K562 (cell line): ENCODE data around the gene SETD3. TPM values are rescaled to one million over a fixed set of nuclear protein-coding genes. Genes with fewer than 3 reads are reported as not detected.

Experiments used
- ATAC-seq: fragments of 200-7000 bp; cut with Tn5 transposase; 3 replicates; pipeline ENCODE4 v1.9.1; 2020; ENCODE audit warnings: moderate library complexity
- BruUV-seq: library from RNA; stranded (reverse); fragments of 400-500 nt; replicated peaks from 2 replicates; lab custom pipeline; 2021; lab: Mats Ljungman, UMichigan
- CTCF ChIA-PET: fragments of 300-600 bp; formaldehyde crosslinking; extraction: SDS; loops from one replicate; lab custom pipeline; 2021; ENCODE audit warnings: low intra/inter-chr PET ratio; lab: Yijun Ruan, JAX
- POLR2A ChIA-PET: fragments of 300-600, 350-650 bp; sonication (Branson Sonifier 250); formaldehyde crosslinking; extraction: SDS; loops from one replicate; lab custom pipeline; 2021; ENCODE audit warnings: antibody characterized with exemption, inconsistent platforms; lab: Yijun Ruan, JAX
- DNase-seq, 4 experiments: peaks; one replicate each; pipeline versions ENCODE4 v3.0.0 to v3.0.0-alpha.2; 2011 to 2018; ENCODE audit warnings: low spot score in 3 of 4, mixed read lengths in 3 of 4; ENCODE audit errors: extremely low read depth in 1 of 4
- FAIRE-seq: peaks from 2 replicates; lab custom pipeline; 2011; peaks lifted over from hg19 to GRCh38; lab: Jason Lieb, UNC
- H2AFZ ChIP-seq: 2 replicates; pipeline ENCODE4 v1.6.0; 2011; ENCODE audit warnings: low read depth, low read length, control low read depth, inconsistent platforms
- H3K27ac ChIP-seq: fragments of 200-600 bp; 3 replicates; pipeline ENCODE4 v1.8.0; 2011; ENCODE audit warnings: low read depth, mild to moderate bottlenecking, control low read depth, inconsistent platforms, low read length, moderate library complexity, mixed read lengths; ENCODE audit errors: extremely low read depth
- H3K27me3 ChIP-seq, 2 experiments: fragments of 300-600 bp in 1 of 2; 2 replicates in 1 of 2; 3 replicates in 1 of 2; pipeline versions ENCODE4 v1.6.0 to v1.8.0; 2011; ENCODE audit warnings: inconsistent platforms in 2 of 2, low read length in 2 of 2, mild to moderate bottlenecking in 1 of 2, mixed read lengths in 1 of 2, moderate library complexity in 1 of 2; ENCODE audit not compliant: control insufficient read depth in 2 of 2, insufficient read depth in 2 of 2
- H3K36me3 ChIP-seq: fragments of 300-600 bp; 3 replicates; pipeline ENCODE4 v1.8.0; 2011; ENCODE audit warnings: mild to moderate bottlenecking, low read length, inconsistent platforms; ENCODE audit not compliant: control insufficient read depth, insufficient read depth
- H3K4me1 ChIP-seq, 2 experiments: fragments of 200-600 bp in 1 of 2; replicated peaks in 1 of 2; 2 replicates in 1 of 2; 3 replicates in 1 of 2; pipeline versions ENCODE4 v1.5.1 to v1.8.0; 2011; ENCODE audit warnings: inconsistent platforms in 2 of 2, low read length in 2 of 2, mild to moderate bottlenecking in 1 of 2, mixed read lengths in 1 of 2, moderate library complexity in 1 of 2; ENCODE audit not compliant: control insufficient read depth in 2 of 2, insufficient read depth in 2 of 2
- H3K4me2 ChIP-seq: 2 replicates; pipeline ENCODE4 v1.6.1; 2011; ENCODE audit warnings: low read length, control low read depth, inconsistent platforms, mixed read lengths; ENCODE audit not compliant: insufficient read depth
- H3K4me3 ChIP-seq: fragments of 200-600 bp; sonication (generic), shearing (Covaris generic); 2 replicates; pipeline ENCODE4 v1.5.1; 2016; ENCODE audit warnings: control low read depth, inconsistent platforms
- H3K79me2 ChIP-seq: fragments of 200-600 bp; 3 replicates; pipeline ENCODE4 v1.8.0; 2011; ENCODE audit warnings: low read length, inconsistent platforms; ENCODE audit not compliant: control insufficient read depth, insufficient read depth
- H3K9ac ChIP-seq, 2 experiments: 2 replicates each; pipeline versions ENCODE4 v1.6.0 to v1.6.1; 2011; ENCODE audit warnings: low read depth in 2 of 2, low read length in 2 of 2, control low read depth in 1 of 2, inconsistent platforms in 1 of 2, mild to moderate bottlenecking in 1 of 2, mixed read lengths in 1 of 2; ENCODE audit not compliant: insufficient read depth in 1 of 2
- H3K9me1 ChIP-seq: one replicate; pipeline ENCODE4 v1.6.0; 2011; ENCODE audit warnings: inconsistent platforms, mild to moderate bottlenecking, low read length, moderate library complexity; ENCODE audit not compliant: control insufficient read depth, insufficient read depth
- H3K9me3 ChIP-seq: replicated peaks from 2 replicates; pipeline ENCODE4 v1.5.1; 2011; ENCODE audit warnings: low read depth, low read length, inconsistent platforms; ENCODE audit not compliant: control insufficient read depth, insufficient read depth
- H4K20me1 ChIP-seq: replicated peaks from 2 replicates; pipeline ENCODE4 v1.6.1; 2011; ENCODE audit warnings: low read length, inconsistent platforms, mixed read lengths; ENCODE audit not compliant: control insufficient read depth, insufficient read depth
- CBX8 ChIP-seq: fragments of 200-600 bp; sonication (generic); IDR thresholded peaks from 2 replicates; pipeline ENCODE4 v1.6.1; 2012; ENCODE audit warnings: borderline replicate concordance, mixed run types, low read depth, mild to moderate bottlenecking, moderate library complexity, mixed read lengths, low read length, control low read depth, inconsistent platforms; ENCODE audit not compliant: poor library complexity, severe bottlenecking; ENCODE audit errors: extremely low read depth
- CC2D1A ChIP-seq: fragments of 450-650 bp; IDR thresholded peaks from 2 replicates; pipeline ENCODE4 v1.6.1; 2017; ENCODE audit warnings: mild to moderate bottlenecking
- HMG20B ChIP-seq: fragments of 250-450 bp; sonication (Bioruptor Pico); IDR thresholded peaks from 2 replicates; pipeline ENCODE4 v1.5.0; 2021; ENCODE audit warnings: mild to moderate bottlenecking
- HNRNPH1 ChIP-seq: fragments of 200-400 bp; formaldehyde crosslinking; optimal IDR thresholded peaks from 2 replicates; pipeline ENCODE3; 2017; ENCODE audit warnings: low read depth, mild to moderate bottlenecking, low read length, moderate library complexity
- HNRNPL ChIP-seq: fragments of 200-400 bp; formaldehyde crosslinking; IDR thresholded peaks from 2 replicates; pipeline ENCODE4 v1.6.1; 2017; ENCODE audit warnings: low read depth, mild to moderate bottlenecking, low read length
- MED1 ChIP-seq: sonication (generic); formaldehyde crosslinking; IDR thresholded peaks from 2 replicates; pipeline ENCODE4 v1.8.1; 2023; ENCODE audit warnings: missing genetic modification reagents, borderline replicate concordance
- NFIC ChIP-seq: fragments of 450-650 bp; IDR thresholded peaks from 2 replicates; pipeline ENCODE4 v1.6.1; 2017; ENCODE audit warnings: mild to moderate bottlenecking, inconsistent platforms
- POLR2H ChIP-seq: IDR thresholded peaks from 2 replicates; pipeline ENCODE4 v1.6.1; 2016; ENCODE audit warnings: missing genetic modification characterization, low read depth, mild to moderate bottlenecking, control low read depth, missing compliant biosample characterization, moderate library complexity
- PRPF4 ChIP-seq: fragments of 200-400 bp; formaldehyde crosslinking; IDR thresholded peaks from one replicate; pipeline ENCODE4 v1.6.1; 2017; ENCODE audit warnings: low read length, low read depth, mild to moderate bottlenecking; ENCODE audit not compliant: insufficient read depth, poor library complexity, severe bottlenecking
- PTBP1 ChIP-seq: fragments of 200-400 bp; formaldehyde crosslinking; IDR thresholded peaks from 2 replicates; pipeline ENCODE4 v1.6.1; 2017; ENCODE audit warnings: low read depth, low read length
- STAG1 ChIP-seq: sonication (generic); formaldehyde crosslinking; IDR thresholded peaks from 2 replicates; pipeline ENCODE4 v1.5.0; 2020; ENCODE audit warnings: missing genetic modification reagents, borderline replicate concordance
- ZC3H11A ChIP-seq: IDR thresholded peaks from 2 replicates; pipeline ENCODE4 v1.6.1; 2012; ENCODE audit warnings: low read depth, low read length, improper control_type of control experiment
- ZNF174 ChIP-seq: fragments of 250-450 bp; sonication (Bioruptor Pico); IDR thresholded peaks from 2 replicates; pipeline ENCODE4 v1.4.0; 2020; ENCODE audit warnings: mild to moderate bottlenecking
- ZNF778 ChIP-seq: fragments of 450-650 bp; formaldehyde crosslinking; IDR thresholded peaks from 2 replicates; pipeline ENCODE4 v1.4.0; 2020; ENCODE audit warnings: mild to moderate bottlenecking, moderate library complexity
- WGBS: fragments of 100-300 bp; shearing (Covaris generic); methylation state at CpG from one replicate; pipeline ENCODE4 v1.1.6; 2016; ENCODE audit warnings: low coverage, mixed read lengths; ENCODE audit not compliant: insufficient coverage; ENCODE audit errors: missing lambda C conversion rate; 5-methylcytosine and 5-hydroxymethylcytosine counted together
- in situ Hi-C: fragments of 300-500 bp; cut with MboI; formaldehyde crosslinking; loops from 4 replicates; pipeline ENCODE4 v1.15.0; 2018; ENCODE audit warnings: inconsistent platforms, mixed read lengths
- intact Hi-C: fragments of 100-400 bp; cut with micrococcal nuclease; formaldehyde crosslinking; loops from 2 replicates; pipeline ENCODE4 v1.14.2; 2022
- polyA plus RNA-seq, 8 experiments: library from polyadenylated mRNA; depleted of rRNA in 4 of 8; stranded (reverse) in 5 of 8; unstranded in 3 of 8; fragments of >200 nt; fragmentation: Nextera tagmentation in 2 of 8; fragmentation: Illumina TruSeq in 1 of 8; extraction: Ambion mirVana in 2 of 8; extraction: Trizol in 1 of 8; gene quantifications; 2 replicates each; pipeline versions ENCODE4 v1.2.1 to v1.2.3, GENCODE V29; 2011 to 2014; ENCODE audit warnings: inconsistent platforms in 1 of 8, missing spikeins in 1 of 8
- total RNA-seq, 7 experiments: library from RNA; depleted of rRNA in 6 of 7; stranded (reverse); fragments of >200 nt in 6 of 7; fragmentation: Illumina TruSeq in 2 of 7; extraction: Trizol in 2 of 7; gene quantifications; 2 replicates each; pipeline versions ENCODE4 v1.2.1 to v1.2.3, GENCODE V29; 2011 to 2021; ENCODE audit warnings: low replicate concordance in 1 of 7
- TF ChIP-seq, protein P1 (sequence below): sonication (generic); formaldehyde crosslinking; IDR thresholded peaks from 2 replicates; pipeline ENCODE4 v1.8.1; 2022; ENCODE audit warnings: missing genetic modification reagents
- TF ChIP-seq, protein P2 (sequence below): sonication (generic); formaldehyde crosslinking; IDR thresholded peaks from 2 replicates; pipeline ENCODE4 v1.8.0; 2022; ENCODE audit warnings: mild to moderate bottlenecking, low read depth, missing genetic modification reagents
- TF ChIP-seq, protein P3 (sequence below): sonication (generic); formaldehyde crosslinking; IDR thresholded peaks from 2 replicates; pipeline ENCODE4 v1.8.1; 2023; ENCODE audit warnings: mild to moderate bottlenecking, missing genetic modification reagents

SETD3 gene
- total and polyA plus RNA-seq, 9 of the 15 experiments (the other 6 are each of a cell fraction or from before 2014, with no cell fraction given): 8.5 to 35.9 (median 26.5) TPM

DNA sequence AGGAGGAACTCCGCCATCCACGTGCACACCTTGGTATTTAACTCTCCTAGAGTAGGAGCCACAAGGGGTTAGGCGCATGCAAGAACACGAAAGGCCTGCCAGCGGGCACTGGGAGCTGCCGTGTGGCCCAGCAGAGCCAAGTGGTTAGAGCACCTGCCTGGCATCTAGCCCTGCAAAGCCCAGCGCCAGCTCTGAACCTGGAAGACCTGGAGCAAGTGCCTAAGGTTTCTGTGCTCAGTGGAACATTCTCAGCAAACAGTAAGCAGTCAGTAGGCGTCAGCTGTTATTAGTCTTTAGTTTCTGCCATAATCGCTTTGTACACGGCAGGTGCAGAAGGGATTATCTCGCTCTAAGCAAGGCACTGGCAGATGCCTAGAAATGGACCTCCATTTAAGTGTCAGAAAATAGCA lies 55.4 kb downstream of the SETD3 start:
- Histone ChIP-seq H3K9me1 (no peaks in the 10 kb centered on the region), H3K27ac (no peak overlapping the region), H3K36me3 (no peaks in the 10 kb centered on the region; the same call in 2 of the 3 replicates), H2AFZ (no peak overlapping the region), H3K9ac (no peak overlapping the region), H3K79me2 (no peaks in the 10 kb centered on the region), H3K9me3 (no peaks in the 10 kb centered on the region), H3K4me3 (no peak overlapping the region), H3K27me3 (no peaks in the 10 kb centered on the region), H4K20me1 (no peaks in the 10 kb centered on the region; the same call in 1 of the 2 replicates), H3K4me1 (peaks cover 0 to 5% of the 10 kb centered on the region in 2 experiments; a peak in 3 of 5 replicates), H3K4me2 (no peak overlapping the region)
- 94% methylated on average over 7 of the region's 11 CpGs for WGBS
- DNase-seq (no peak), ATAC-seq (no peak), FAIRE-seq (no peak)
- in situ Hi-C loops: no loop called here
- POLR2A ChIA-PET: interaction anchor here (0.7 kb wide), 1 partner anchor 519 kb away, joined by 3 read pairs; no protein-coding TSS in a partner anchor
- BruUV-seq: no TSS peak
- intact Hi-C loops: no loop called here
- CTCF ChIA-PET: no interaction called here
- no peak for TF ChIP-seq PRPF4
- no peak for TF ChIP-seq MED1 (CRISPR knock-in tag)
- no peak for TF ChIP-seq CBX8
- no peak for TF ChIP-seq ZC3H11A
- no peak for TF ChIP-seq ZNF174 (CRISPR knock-in tag)
- no peak for TF ChIP-seq NFIC
- no peak for TF ChIP-seq STAG1 (CRISPR knock-in tag)
- TF ChIP-seq, protein P1, sequence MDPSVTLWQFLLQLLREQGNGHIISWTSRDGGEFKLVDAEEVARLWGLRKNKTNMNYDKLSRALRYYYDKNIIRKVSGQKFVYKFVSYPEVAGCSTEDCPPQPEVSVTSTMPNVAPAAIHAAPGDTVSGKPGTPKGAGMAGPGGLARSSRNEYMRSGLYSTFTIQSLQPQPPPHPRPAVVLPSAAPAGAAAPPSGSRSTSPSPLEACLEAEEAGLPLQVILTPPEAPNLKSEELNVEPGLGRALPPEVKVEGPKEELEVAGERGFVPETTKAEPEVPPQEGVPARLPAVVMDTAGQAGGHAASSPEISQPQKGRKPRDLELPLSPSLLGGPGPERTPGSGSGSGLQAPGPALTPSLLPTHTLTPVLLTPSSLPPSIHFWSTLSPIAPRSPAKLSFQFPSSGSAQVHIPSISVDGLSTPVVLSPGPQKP (CRISPR knock-in tag): no peak
- TF ChIP-seq, protein P2, sequence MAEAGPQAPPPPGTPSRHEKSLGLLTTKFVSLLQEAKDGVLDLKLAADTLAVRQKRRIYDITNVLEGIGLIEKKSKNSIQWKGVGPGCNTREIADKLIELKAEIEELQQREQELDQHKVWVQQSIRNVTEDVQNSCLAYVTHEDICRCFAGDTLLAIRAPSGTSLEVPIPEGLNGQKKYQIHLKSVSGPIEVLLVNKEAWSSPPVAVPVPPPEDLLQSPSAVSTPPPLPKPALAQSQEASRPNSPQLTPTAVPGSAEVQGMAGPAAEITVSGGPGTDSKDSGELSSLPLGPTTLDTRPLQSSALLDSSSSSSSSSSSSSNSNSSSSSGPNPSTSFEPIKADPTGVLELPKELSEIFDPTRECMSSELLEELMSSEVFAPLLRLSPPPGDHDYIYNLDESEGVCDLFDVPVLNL (CRISPR knock-in tag): no peak
- TF ChIP-seq CC2D1A: no peak
- no peak for TF ChIP-seq ZNF778 (CRISPR knock-in tag)
- TF ChIP-seq PTBP1: no peak
- no peak for TF ChIP-seq POLR2H (tag)
- TF ChIP-seq HNRNPH1: no peak
- TF ChIP-seq, protein P3, sequence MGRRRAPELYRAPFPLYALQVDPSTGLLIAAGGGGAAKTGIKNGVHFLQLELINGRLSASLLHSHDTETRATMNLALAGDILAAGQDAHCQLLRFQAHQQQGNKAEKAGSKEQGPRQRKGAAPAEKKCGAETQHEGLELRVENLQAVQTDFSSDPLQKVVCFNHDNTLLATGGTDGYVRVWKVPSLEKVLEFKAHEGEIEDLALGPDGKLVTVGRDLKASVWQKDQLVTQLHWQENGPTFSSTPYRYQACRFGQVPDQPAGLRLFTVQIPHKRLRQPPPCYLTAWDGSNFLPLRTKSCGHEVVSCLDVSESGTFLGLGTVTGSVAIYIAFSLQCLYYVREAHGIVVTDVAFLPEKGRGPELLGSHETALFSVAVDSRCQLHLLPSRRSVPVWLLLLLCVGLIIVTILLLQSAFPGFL: no peak
- no peak for TF ChIP-seq HNRNPL
- no peak for TF ChIP-seq HMG20B (CRISPR knock-in tag)
